Measurements from ENCODE around the gene S100A4.

The S100A4 gene

GRCh38 chr1:153507926-153508583 is 37.6 kb downstream of the S100A4 start:
- no peak for DNase-seq (ENCODE audit: low read depth)

- no peak for DNase-seq (ENCODE audit: low read depth)
Measured at GRCh38 chr1:153506831-153507413, 38.7 kb downstream of the S100A4 start.

GRCh38 chr1:153506386-153506785 is 39.2 kb downstream of the S100A4 start:
- no peak for DNase-seq (ENCODE audit: low read depth)

GRCh38 chr1:153505576-153505975 is 40.0 kb downstream of the S100A4 start:
- no peak for DNase-seq (ENCODE audit: low read depth)

- no peak for DNase-seq (ENCODE audit: low read depth)
Measured at GRCh38 chr1:153503766-153504165, 41.8 kb downstream of the S100A4 start.

GRCh38 chr1:153498746-153499145 is 46.9 kb downstream of the S100A4 start:
- no peak for DNase-seq (ENCODE audit: low read depth)

GRCh38 chr1:153495536-153495935 is 50.1 kb downstream of the S100A4 start:
- DNase-seq (ENCODE audit: low read depth), result no peak

GRCh38 chr1:153494976-153495535 is 50.5 kb downstream of the S100A4 start:
- peak; percentile 59 for DNase-seq (ENCODE audit: low read depth)
